Amygdala (tissue), 56 donors: Measurements from ENCODE around the gene MTURN.
"Not testable (repeated sequence)": the region's sequence is repeated elsewhere in the genome, so short reads cannot be mapped to it uniquely, and the experiment has no call there.

Experiments
- DNase-seq, 56 donors: peaks; one replicate each; lab custom pipeline; 2025; lab: John Stamatoyannopoulos, UW

Gene MTURN

GRCh38 chr7:30176463-30177109 is 41.8 kb downstream of the MTURN start:
- DNase-seq: no peak

- DNase-seq: no peak
Measured at GRCh38 chr7:30177186-30177585, 42.4 kb downstream of the MTURN start.

- no peak for DNase-seq
Measured at GRCh38 chr7:30177965-30178364, 43.2 kb downstream of the MTURN start.

DNA sequence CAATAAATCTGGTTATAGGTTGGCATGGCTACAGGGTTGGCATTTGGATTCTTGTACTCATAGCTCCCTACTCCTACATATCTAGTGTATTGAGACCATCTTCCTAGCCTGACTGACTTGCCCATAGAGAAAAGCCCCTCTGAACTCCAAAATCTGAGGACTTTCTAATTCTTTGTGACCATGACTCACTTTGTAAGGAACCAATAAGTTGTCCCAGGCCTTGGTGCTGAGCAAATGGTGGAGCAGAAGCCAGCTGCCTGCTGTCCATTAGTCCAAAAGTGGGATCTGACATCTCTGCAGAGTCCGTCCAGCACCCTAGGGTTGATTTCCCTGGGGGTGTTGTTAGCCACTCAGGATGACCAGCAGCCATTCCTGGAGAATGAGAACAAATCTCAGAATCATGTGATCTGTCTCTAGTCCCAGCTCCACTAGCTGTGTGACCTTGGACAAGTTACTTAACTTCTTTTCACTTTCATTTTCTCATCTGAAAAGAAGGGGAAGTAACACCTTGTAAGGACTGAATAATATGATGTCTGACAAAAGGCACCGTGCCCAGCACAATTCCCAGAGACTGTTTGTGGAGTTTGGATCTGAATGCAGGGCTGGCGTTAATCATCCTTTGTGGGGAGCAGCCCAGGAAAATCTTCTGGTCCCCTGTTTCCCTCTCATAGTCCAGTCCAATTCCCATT is 44.1 kb downstream of the MTURN start:
- DNase-seq: no peak

DNA sequence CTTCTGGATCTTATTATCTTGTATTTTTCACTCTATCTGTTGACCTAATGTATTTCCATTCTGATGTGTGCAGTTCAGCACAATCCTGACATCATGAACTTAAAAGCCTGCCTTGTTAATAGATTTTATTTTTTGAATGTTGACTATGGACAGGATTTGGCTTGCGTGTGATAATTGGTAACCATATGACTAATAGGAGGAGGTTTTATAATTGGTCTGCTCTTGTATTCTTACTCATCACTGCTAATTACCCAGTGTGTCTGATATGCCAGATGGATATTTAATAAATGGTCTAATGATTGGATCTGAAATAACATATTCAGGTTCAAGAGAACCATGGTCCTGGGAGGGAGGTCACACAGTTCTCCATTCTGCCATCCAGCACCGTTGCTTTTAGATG is 45.9 kb downstream of the MTURN start:
- no peak for DNase-seq

GRCh38 chr7:30181211-30181610 is 46.4 kb downstream of the MTURN start:
- no peak for DNase-seq

DNA sequence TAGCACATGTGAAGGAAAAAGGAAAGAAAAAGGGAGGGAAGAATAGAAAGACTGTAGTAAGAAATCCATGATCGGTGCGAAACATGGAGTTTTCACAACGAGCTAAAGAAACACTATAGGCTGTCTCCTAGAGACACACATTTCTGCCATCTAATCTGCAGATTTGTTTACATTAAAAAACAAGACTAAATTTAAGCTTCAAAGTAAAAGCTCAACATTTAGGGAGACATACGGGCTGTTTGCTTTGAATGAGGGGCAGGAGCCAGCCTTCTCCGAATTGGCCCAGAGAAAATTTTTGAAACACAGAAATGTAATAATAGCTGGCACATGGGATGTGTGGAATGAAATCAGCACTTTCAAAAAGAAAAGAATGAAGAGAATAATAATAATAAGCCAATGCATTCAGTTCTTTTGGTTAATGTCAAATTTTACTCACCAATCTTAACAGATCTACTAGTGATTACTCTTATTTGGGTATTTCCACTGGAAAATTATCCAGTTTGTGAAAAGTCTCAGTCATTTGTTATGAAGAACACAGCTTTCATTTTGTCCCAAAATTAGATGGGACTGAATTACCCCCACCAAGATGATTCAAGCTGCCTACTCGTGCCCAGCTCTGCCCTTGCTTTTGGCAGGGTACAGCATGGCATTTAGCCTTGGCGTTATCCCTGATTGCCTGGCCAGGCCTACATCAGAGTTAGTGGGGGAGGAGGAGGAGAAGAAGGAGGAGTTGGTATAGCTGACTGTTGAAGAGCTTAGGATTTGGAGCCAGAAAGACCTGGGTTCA is 47.1 kb downstream of the MTURN start:
- DNase-seq: no peak

DNA sequence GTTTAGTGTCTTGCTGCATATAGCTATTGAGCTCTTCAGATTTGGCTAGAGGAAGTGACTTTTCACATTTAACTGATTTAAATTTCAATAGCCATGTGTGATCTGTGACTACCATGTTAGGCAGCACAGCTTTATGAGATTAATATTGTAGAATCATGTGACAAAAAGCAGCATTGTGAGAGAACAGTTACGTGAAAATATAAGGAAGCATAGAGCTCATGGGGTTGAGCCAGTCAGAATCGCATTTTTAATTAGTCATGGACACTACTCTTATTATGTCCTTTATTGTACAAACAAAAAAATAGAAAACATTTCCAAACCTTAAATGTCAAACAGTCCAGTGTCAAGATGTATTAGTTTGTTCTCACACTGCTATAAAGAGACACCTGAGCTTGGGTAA is 48.0 kb downstream of the MTURN start:
- no peak for DNase-seq

- no peak for DNase-seq
Measured at GRCh38 chr7:30183749-30184369, 49.1 kb downstream of the MTURN start.

DNA sequence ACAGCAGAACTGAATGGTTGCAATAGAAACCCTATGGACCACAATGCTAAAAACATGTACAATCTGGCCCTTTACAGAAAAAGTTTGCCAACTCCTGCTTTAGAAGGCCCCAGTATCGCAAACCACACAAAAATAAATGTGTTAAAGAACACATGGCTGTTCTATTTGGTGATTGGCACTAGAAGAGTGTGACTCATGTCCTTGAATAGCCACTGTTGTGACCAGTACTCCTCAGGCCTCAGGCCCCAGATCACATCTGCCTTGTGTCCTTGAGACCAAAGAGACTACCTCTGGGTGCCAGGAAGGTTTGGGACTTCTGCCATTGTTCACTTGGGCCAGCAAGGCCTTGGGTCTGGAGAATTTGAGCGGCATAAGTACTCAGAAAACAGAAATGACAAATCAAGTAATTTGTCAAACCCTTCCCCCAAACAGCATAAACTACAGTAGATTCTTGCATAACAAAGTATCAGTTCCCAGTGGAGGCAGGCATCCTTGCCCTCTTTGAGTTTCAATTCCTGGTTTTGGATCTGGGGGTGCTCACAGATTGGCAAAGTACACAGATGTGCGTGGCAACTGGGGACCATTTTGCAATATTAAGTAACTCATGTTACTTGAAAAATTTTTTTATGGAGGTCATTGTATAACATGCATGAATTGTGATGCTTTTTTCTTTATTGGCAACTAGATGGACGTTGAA is 50.2 kb downstream of the MTURN start:
- DNase-seq: peak in 31 of 56 donors; percentile 13 to 73 (median 43)

GRCh38 chr7:30185496-30185895 is 50.7 kb downstream of the MTURN start:
- no peak for DNase-seq

DNA sequence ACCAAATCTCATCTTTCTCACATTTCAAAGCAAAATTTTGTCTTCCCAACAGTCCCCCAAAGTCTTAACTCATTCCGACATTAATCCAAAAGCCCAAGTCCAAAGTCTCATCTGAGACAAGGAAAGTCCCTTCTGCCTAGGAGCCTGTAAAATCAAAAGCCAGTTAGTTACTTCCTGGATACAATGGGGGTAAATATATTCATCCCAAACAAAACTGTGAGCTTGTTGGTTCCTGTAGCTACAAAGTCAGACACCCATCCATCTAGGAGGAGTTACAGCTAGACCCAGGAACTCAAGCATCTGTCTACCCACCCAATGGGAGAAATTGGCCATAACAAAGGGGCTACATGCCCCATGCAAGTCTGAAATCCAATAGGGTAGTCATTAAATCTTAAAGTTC is 51.9 kb downstream of the MTURN start:
- DNase-seq: no peak

DNA sequence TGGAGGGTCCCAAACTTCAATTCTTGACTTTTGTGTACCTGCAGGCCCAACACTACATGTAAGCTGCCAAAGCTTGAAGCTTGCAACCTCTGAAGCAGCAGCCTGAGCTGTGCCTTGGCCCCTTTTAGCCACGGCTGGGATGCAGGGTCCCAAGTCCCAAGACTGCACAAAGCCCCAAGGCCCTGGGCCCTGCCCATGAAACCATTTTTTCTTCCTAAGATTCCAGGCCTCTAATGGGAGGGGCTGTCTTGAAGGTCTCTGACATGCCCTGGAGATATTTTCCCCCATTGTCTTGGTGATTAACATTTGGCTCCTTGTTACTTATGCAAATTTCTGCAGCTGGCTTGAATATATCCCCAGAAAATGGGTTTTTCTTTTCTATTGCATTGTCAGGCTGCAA is 52.7 kb downstream of the MTURN start:
- no peak for DNase-seq

DNA sequence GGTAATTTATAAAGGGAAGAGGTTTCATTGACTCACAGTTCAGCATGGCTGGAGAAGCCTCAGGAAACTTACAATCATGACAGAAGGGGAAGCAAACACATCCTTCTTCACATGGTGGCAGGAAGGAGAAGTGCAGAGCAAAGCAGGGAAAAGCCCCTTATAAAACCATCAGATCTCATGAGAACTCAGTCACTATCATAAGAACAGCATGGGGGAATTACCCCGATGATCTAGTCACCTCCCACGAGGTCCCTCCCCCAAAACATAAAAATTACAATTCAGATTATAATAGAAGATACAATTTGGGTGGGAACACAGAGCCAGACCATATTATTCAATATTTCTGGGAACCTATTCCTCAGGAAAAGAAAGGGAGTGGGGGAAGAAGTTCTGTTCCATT is 53.6 kb downstream of the MTURN start:
- DNase-seq: not testable (repeated sequence)

DNA sequence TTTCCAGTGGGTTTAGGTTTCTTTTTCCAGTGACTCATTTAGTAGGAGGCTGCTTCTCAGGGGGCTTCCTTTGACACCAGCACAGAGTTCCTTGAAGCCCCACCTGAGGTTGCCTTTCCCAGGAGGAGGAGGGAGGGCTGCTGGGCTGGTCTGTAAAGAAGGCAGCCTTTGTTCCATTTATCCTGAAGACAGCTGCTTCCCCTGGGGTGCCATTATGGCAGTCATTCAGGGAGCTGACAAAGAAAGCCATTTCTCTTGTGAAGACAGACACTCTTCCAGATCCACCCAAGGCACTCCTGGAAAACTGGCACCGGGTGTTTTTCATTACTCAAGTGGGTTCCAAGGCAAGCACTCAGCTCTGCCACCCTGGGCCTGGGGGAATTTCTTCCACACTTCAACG is 54.0 kb downstream of the MTURN start:
- no peak for DNase-seq

DNA sequence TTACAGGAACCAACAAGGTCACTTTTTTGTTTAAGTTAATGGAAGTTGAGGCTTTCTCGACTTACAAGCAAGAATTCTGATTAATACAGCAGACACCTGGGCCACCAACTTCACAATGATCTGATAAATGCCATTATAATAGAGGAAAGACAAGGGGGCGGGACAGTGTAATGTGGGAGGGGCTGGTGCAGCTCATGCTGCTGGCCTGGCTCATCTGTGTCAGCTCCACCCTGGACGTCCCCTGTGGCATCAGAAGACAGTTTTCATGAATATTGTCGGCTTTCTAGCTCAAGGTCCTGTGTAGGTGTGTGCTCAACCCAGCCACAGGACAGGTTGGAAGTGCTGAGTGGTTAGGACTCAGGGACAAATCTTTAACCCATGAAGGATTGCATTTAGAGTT is 57.0 kb downstream of the MTURN start:
- DNase-seq: no peak

GRCh38 chr7:30193336-30193943 is 58.7 kb downstream of the MTURN start:
- no peak for DNase-seq

DNA sequence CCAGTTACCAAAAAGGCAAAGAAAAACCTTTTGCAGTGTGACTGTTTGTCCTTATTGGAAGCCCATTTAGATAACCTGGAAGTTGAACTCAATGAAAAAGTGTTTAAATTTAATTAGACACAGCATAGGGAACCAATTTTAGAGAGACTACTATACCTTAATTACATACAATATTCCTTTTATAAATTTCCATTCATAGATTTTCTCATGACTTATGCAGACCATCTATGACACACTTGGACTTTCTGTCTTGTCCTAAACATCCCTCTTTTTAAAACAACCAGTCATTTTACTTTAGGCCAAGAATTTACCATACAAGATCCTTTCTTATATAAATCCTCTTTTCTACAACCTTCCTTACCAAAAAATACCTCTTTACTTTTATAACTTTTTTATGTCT is 61.6 kb downstream of the MTURN start:
- DNase-seq: no peak

GRCh38 chr7:30197438-30197837 is 62.7 kb downstream of the MTURN start:
- DNase-seq: no peak

DNA sequence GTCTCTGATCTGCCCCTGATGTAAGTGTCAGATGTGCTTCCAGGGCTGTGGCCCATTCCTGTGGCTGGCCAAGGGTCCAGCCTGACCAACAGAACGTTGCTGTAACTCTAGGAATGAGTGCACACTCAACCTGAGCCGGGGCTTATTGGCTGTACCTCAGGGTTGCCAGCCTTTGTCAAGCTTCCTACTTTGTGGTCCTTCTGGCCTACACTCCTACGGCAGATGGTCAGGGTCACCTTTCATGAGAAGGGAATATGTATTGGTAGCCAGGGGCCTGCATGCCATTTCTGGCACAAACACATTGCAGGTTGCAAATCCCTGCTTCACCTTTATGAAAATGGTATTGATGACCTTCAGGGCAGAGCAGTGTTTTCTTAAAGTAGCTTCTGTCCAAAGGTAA is 64.5 kb downstream of the MTURN start:
- DNase-seq: no peak
